WTC11 (cell line): ENCODE data around the gene SLC9A2. TPM values are rescaled to one million over a fixed set of nuclear protein-coding genes. Genes with fewer than 3 reads are reported as not detected.

ENCODE experiments used
- ATAC-seq: fragments of 200-7000 bp; cut with Tn5 transposase; 2 replicates; pipeline ENCODE4 v1.10.0; 2021; ENCODE audit warnings: mild to moderate bottlenecking, moderate library complexity
- CTCF ChIA-PET: fragments of 300-600 bp; sonication (Branson Sonifier 250); formaldehyde crosslinking; loops from one replicate; lab custom pipeline; 2021; ENCODE audit warnings: antibody characterized with exemption; lab: Charles Lee
- POLR2A ChIA-PET: fragments of 350-600 bp; sonication (Branson Sonifier 250); formaldehyde crosslinking; loops from one replicate; lab custom pipeline; 2021; ENCODE audit warnings: antibody characterized with exemption; lab: Charles Lee
- DNase-seq: peaks from one replicate; pipeline ENCODE4 v3.0.0; 2021; ENCODE audit warnings: low spot score
- H3K27ac Mint-ChIP-seq: 2 replicates; pipeline ENCODE4 v1.8.0; 2021; ENCODE audit warnings: mixed read lengths
- H3K27me3 Mint-ChIP-seq: 2 replicates; pipeline ENCODE4 v1.8.0; 2021; ENCODE audit warnings: low read depth, mild to moderate bottlenecking, moderate library complexity, mixed read lengths
- H3K36me3 Mint-ChIP-seq: 2 replicates; pipeline ENCODE4 v1.8.0; 2021; ENCODE audit warnings: mixed read lengths
- H3K4me1 Mint-ChIP-seq: 2 replicates; pipeline ENCODE4 v1.8.0; 2022; ENCODE audit warnings: mixed read lengths
- H3K4me3 Mint-ChIP-seq: 2 replicates; pipeline ENCODE4 v1.8.0; 2021; ENCODE audit warnings: mild to moderate bottlenecking, moderate library complexity, mixed read lengths
- H3K9me3 Mint-ChIP-seq: 2 replicates; pipeline ENCODE4 v1.8.0; 2021; ENCODE audit warnings: mixed read lengths
- ATF3 ChIP-seq: sonication (generic); formaldehyde crosslinking; conservative IDR thresholded peaks from 2 replicates; pipeline ENCODE4 v1.8.1; 2022; ENCODE audit warnings: mild to moderate bottlenecking, missing genetic modification reagents
- CTCF ChIP-seq: fragments of 200-600 bp; IDR thresholded peaks from 2 replicates; pipeline ENCODE4 v1.8.0; 2022; ENCODE audit warnings: antibody characterized with exemption
- NR1H2 ChIP-seq: sonication (generic); formaldehyde crosslinking; IDR thresholded peaks from 2 replicates; pipeline ENCODE4 v1.9.0; 2021; ENCODE audit warnings: mild to moderate bottlenecking, moderate library complexity, missing genetic modification reagents
- NR3C1 ChIP-seq: sonication (generic); formaldehyde crosslinking; conservative IDR thresholded peaks from 2 replicates; pipeline ENCODE4 v1.8.1; 2023; ENCODE audit warnings: low read depth, mild to moderate bottlenecking, missing genetic modification reagents
- ZNF219 ChIP-seq: sonication (generic); formaldehyde crosslinking; IDR thresholded peaks from 2 replicates; pipeline ENCODE4 v1.8.0; 2023; ENCODE audit warnings: missing genetic modification reagents, mild to moderate bottlenecking, borderline replicate concordance
- ZNF232 ChIP-seq: sonication (generic); formaldehyde crosslinking; IDR thresholded peaks from 2 replicates; pipeline ENCODE4 v1.8.0; 2022; ENCODE audit warnings: mild to moderate bottlenecking, missing genetic modification reagents
- ZNF396 ChIP-seq: fragments of 250-450 bp; sonication (Bioruptor Pico); IDR thresholded peaks from 2 replicates; pipeline ENCODE4 v1.8.0; 2021; ENCODE audit warnings: mild to moderate bottlenecking, moderate library complexity, borderline replicate concordance
- ZNF416 ChIP-seq: fragments of 250-450 bp; sonication (Bioruptor Pico); IDR thresholded peaks from 2 replicates; pipeline ENCODE4 v1.9.0; 2021; ENCODE audit warnings: mild to moderate bottlenecking, inconsistent platforms
- ZNF423 ChIP-seq: fragments of 250-450 bp; sonication (Bioruptor Pico); IDR thresholded peaks from 2 replicates; pipeline ENCODE4 v2.1.2; 2022; ENCODE audit warnings: mild to moderate bottlenecking, moderate library complexity
- total RNA-seq: library from RNA; stranded (reverse); gene quantifications from 3 replicates; pipeline ENCODE4 v1.2.3, GENCODE V29; 2021
- TF ChIP-seq, protein P1 (sequence below): sonication (generic); formaldehyde crosslinking; conservative IDR thresholded peaks from 2 replicates; pipeline ENCODE4 v1.8.1; 2023; ENCODE audit warnings: mild to moderate bottlenecking, low read depth, missing genetic modification reagents, moderate library complexity
- TF ChIP-seq, protein P2 (sequence below): fragments of 250-450 bp; sonication (Bioruptor Pico); conservative IDR thresholded peaks from 2 replicates; pipeline ENCODE4 v1.9.0; 2021; ENCODE audit warnings: mild to moderate bottlenecking
- TF ChIP-seq, protein P3 (sequence below): fragments of 250-450 bp; sonication (Bioruptor Pico); IDR thresholded peaks from 2 replicates; pipeline ENCODE4 v1.8.0; 2021; ENCODE audit warnings: mild to moderate bottlenecking
- TF ChIP-seq, protein P4 (sequence below): fragments of 250-450 bp; sonication (Bioruptor Pico); IDR thresholded peaks from 2 replicates; pipeline ENCODE4 v1.9.0; 2021; ENCODE audit warnings: moderate library complexity, mild to moderate bottlenecking, inconsistent platforms, borderline replicate concordance

SLC9A2 gene
- total RNA-seq, 1 experiment from 2014 or later: 0.07 TPM

DNA sequence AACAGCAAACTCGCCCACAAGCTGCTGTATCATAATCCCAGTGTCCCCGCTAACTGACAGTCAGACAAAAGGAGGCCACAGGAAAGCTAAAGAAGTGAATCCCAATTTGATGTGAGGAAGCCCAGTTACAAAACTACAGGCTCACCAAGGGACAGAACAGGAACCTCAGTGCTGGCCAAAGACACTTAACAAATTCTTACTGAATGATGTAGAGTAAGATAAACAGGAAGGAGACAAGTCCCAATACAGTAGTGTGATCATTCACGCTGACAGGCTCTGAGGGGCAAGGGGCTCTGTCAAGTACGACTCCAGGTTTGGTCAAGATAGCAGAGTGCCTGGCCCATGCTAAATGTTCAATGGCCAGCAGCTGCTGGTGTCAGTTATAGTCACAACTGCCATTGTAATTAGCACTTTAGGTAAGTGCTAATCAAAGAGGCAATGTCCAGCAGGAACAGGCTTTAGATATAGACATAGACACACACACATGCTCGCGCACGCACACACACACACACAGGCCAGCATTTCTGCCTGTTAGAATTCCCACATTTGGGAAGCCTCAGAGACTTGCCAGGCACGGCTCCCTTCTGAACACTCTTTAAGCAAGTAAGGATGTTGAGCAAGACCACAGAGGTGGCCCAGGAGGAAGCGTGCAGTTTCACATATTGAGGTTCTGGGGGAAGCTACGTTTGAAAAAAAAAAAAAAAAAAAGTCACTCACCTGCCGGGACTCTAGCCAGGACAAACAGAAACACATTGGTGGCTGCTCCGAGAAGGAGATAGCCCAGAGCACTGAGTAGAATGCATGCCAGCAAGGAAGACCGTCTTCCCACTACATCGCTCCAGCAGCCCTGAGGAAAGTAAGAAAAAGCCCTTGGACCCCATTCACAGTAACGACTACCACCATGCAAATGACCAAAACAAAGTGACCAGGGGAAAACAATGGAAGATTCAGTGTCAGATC, 107.1 kb downstream of the SLC9A2 start:
- Mint-ChIP-seq H3K27ac (no peak overlapping the region), H3K4me1 (no peaks in the 10 kb centered on the region), H3K36me3 (peaks cover 58% of the 10 kb centered on the region), H3K27me3 (no peaks in the 10 kb centered on the region), H3K4me3 (no peak overlapping the region), H3K9me3 (no peaks in the 10 kb centered on the region)
- DNase-seq (no peak), ATAC-seq (no peak)
- POLR2A ChIA-PET: no interaction called here
- TF ChIP-seq, protein P1, sequence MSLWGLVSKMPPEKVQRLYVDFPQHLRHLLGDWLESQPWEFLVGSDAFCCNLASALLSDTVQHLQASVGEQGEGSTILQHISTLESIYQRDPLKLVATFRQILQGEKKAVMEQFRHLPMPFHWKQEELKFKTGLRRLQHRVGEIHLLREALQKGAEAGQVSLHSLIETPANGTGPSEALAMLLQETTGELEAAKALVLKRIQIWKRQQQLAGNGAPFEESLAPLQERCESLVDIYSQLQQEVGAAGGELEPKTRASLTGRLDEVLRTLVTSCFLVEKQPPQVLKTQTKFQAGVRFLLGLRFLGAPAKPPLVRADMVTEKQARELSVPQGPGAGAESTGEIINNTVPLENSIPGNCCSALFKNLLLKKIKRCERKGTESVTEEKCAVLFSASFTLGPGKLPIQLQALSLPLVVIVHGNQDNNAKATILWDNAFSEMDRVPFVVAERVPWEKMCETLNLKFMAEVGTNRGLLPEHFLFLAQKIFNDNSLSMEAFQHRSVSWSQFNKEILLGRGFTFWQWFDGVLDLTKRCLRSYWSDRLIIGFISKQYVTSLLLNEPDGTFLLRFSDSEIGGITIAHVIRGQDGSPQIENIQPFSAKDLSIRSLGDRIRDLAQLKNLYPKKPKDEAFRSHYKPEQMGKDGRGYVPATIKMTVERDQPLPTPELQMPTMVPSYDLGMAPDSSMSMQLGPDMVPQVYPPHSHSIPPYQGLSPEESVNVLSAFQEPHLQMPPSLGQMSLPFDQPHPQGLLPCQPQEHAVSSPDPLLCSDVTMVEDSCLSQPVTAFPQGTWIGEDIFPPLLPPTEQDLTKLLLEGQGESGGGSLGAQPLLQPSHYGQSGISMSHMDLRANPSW (CRISPR knock-in tag): no peak
- TF ChIP-seq, protein P2, sequence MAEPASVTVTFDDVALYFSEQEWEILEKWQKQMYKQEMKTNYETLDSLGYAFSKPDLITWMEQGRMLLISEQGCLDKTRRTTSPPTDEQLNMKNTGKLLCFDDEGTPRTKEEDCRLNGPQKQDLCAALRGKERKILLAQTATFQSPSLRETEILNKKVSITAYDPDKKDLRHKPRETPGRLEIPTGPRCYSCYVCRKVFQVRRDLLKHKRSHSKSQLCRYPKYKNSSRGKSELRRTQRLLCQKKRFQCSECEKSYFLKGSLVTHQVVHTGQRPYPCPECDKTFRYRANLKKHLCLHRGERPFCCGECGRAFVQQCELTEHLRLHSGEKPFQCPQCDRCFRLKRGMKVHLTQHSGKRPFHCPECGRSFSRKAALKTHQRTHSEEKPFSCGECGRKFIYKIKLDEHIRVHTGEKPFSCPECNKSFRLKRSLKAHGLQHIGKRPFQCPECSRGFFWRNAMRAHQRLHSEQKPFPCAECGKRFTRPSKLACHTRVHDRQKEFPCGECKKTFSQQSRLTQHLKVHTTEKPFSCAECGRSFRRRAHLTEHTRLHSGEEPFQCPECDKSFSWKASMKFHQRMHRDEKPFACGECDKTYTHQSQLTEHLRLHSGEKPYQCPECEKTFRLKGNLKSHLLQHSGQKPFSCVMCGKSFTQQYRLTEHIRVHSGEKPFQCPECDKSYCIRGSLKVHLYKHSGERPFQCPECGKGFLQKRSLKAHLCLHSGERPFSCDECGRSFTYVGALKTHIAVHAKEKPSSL: no peak
- CTCF ChIA-PET: no interaction called here

- DNase-seq (no peak), ATAC-seq (no peak)
- TF ChIP-seq, protein P3, sequence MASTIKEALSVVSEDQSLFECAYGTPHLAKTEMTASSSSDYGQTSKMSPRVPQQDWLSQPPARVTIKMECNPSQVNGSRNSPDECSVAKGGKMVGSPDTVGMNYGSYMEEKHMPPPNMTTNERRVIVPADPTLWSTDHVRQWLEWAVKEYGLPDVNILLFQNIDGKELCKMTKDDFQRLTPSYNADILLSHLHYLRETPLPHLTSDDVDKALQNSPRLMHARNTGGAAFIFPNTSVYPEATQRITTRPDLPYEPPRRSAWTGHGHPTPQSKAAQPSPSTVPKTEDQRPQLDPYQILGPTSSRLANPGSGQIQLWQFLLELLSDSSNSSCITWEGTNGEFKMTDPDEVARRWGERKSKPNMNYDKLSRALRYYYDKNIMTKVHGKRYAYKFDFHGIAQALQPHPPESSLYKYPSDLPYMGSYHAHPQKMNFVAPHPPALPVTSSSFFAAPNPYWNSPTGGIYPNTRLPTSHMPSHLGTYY: no peak
- TF ChIP-seq, protein P4, sequence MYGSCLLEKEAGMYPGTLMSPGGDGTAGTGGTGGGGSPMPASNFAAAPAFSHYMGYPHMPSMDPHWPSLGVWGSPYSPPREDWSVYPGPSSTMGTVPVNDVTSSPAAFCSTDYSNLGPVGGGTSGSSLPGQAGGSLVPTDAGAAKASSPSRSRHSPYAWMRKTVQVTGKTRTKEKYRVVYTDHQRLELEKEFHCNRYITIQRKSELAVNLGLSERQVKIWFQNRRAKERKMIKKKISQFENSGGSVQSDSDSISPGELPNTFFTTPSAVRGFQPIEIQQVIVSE (CRISPR knock-in tag): no peak
- TF ChIP-seq ZNF396 (CRISPR knock-in tag): no peak
- no peak for TF ChIP-seq ZNF416
- no peak for TF ChIP-seq ZNF232 (CRISPR knock-in tag)
- no peak for TF ChIP-seq ZNF219 (CRISPR knock-in tag)
- no peak for TF ChIP-seq CTCF
- no peak for TF ChIP-seq ATF3 (CRISPR knock-in tag)
- TF ChIP-seq NR1H2: no peak
- no peak for TF ChIP-seq ZNF423 (CRISPR knock-in tag)
- TF ChIP-seq NR3C1 (CRISPR knock-in tag): no peak
- peaks cover 19% of the 10 kb centered on the region for H3K4me1 Mint-ChIP-seq
- peaks cover 12% of the 10 kb centered on the region for H3K36me3 Mint-ChIP-seq
- no peaks in the 10 kb centered on the region for H3K27me3 Mint-ChIP-seq
- H3K4me3 Mint-ChIP-seq: peak overlapping the region; percentile 96
- 0 out of 2 replicates have a peak overlapping the region, but pooled peaks have one; percentile 23 for H3K27ac Mint-ChIP-seq
- ChIA-PET CTCF (interaction anchor here (0.7 to 4.4 kb wide), 7 partner anchors 15 to 120 kb away, joined by 3 to 43 read pairs (median 4); no protein-coding TSS in a partner anchor), POLR2A (interaction anchor here (0.6 kb wide), 1 partner anchor 117 kb away, joined by 3 read pairs; no protein-coding TSS in a partner anchor)
- no peaks in the 10 kb centered on the region for H3K9me3 Mint-ChIP-seq
Measured at GRCh38 chr2:102735416-102736109, 116.2 kb downstream of the SLC9A2 start.
